PC-9 (cell line): Measurements from ENCODE around the gene ENTHD1.

Source experiments
- EZH2 ChIP-seq: fragments of 200-600 bp; sonication (generic); IDR thresholded peaks from 2 replicates; pipeline ENCODE4 v1.8.0; 2017; ENCODE audit warnings: antibody characterized with exemption, low read depth
- TF ChIP-seq, protein P1 (sequence below): fragments of 200-600 bp; sonication (generic); conservative IDR thresholded peaks from 2 replicates; pipeline ENCODE4 v1.6.1; 2017; ENCODE audit warnings: mixed run types, antibody characterized with exemption, mild to moderate bottlenecking, moderate library complexity

DNA sequence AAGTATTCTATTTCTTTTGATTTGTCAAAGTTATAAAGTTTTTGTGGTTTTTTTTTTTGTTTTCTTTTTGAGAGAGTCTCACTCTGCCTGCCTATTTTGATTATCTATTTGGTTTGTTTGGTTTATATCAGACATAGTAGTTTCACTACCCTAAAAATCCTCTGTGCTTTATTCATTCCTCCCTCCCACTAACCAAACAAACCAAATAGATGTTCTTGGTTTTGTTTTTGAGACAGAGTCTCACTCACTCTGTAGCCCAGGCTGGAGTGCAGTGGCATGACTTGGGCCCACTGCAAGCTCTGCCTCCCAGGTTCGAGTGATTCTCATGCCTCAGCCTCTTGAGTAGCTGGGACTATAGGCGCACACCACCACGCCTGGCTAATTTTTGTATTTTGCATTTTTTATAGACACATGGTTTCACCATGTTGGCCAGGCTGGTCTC lies 67.9 kb downstream of the ENTHD1 start:
- TF ChIP-seq, protein P1, sequence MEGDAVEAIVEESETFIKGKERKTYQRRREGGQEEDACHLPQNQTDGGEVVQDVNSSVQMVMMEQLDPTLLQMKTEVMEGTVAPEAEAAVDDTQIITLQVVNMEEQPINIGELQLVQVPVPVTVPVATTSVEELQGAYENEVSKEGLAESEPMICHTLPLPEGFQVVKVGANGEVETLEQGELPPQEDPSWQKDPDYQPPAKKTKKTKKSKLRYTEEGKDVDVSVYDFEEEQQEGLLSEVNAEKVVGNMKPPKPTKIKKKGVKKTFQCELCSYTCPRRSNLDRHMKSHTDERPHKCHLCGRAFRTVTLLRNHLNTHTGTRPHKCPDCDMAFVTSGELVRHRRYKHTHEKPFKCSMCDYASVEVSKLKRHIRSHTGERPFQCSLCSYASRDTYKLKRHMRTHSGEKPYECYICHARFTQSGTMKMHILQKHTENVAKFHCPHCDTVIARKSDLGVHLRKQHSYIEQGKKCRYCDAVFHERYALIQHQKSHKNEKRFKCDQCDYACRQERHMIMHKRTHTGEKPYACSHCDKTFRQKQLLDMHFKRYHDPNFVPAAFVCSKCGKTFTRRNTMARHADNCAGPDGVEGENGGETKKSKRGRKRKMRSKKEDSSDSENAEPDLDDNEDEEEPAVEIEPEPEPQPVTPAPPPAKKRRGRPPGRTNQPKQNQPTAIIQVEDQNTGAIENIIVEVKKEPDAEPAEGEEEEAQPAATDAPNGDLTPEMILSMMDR = no peak
- no peak for TF ChIP-seq EZH2
